22Rv1 (cell line): ENCODE results near the gene TUBG2.

Experiments used
- H3K27ac ChIP-seq: fragments of 450-650 bp; 2 replicates; pipeline ENCODE4 v1.5.1; 2017
- ZFX ChIP-seq: fragments of 450-650 bp; IDR thresholded peaks from 2 replicates; pipeline ENCODE4 v1.6.1; 2017; ENCODE audit warnings: antibody characterized with exemption, borderline replicate concordance
- TF ChIP-seq, protein P1 (sequence below): fragments of 450-650 bp; IDR thresholded peaks from 2 replicates; pipeline ENCODE4 v1.5.1; 2017; ENCODE audit warnings: mild to moderate bottlenecking

The TUBG2 gene

DNA sequence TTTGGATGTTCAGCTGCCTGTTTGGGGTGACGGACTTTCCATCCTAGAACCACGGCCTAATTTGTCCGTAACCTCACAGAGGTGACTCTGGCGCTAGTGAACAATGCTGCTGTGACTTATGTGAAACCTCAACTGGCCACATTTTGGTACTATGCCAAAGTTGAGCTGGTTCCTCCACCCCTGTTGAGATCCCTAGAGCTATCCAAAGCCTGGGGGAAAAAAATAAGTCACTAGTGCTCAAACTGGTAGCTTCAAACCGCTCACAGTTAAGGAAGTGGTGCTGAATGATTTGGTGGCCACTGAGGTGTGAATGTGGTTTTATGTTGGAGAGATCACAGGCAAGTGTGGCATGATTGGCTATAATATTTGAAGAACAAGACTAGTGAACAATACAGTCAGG lies 11.3 kb upstream of the TUBG2 start:
- H3K27ac ChIP-seq = no peak overlapping the region

DNA sequence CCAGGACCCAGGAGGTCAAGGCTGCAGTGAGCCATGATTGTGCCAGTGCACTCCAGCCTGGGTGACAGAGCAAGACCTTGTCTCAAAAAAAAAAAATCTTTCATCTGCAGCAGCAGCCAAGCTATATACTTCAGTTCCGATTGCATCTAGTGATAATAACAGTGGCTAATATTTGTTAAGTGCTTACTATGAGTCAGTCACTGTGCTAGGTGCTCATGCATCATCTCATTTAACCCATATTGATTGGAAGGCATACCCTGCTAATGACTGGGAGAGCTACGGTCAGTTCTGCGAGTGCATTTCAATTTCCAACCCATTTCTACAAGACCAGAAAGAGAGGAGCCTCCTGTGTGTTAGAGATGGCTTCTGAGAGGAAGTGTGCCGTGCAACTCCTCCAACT lies 7.7 kb upstream of the TUBG2 start:
- TF ChIP-seq, protein P1, sequence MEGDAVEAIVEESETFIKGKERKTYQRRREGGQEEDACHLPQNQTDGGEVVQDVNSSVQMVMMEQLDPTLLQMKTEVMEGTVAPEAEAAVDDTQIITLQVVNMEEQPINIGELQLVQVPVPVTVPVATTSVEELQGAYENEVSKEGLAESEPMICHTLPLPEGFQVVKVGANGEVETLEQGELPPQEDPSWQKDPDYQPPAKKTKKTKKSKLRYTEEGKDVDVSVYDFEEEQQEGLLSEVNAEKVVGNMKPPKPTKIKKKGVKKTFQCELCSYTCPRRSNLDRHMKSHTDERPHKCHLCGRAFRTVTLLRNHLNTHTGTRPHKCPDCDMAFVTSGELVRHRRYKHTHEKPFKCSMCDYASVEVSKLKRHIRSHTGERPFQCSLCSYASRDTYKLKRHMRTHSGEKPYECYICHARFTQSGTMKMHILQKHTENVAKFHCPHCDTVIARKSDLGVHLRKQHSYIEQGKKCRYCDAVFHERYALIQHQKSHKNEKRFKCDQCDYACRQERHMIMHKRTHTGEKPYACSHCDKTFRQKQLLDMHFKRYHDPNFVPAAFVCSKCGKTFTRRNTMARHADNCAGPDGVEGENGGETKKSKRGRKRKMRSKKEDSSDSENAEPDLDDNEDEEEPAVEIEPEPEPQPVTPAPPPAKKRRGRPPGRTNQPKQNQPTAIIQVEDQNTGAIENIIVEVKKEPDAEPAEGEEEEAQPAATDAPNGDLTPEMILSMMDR = no peak
- no peak for TF ChIP-seq ZFX
- H3K27ac ChIP-seq = no peak overlapping the region

More for the DNA sequence above, 11.3 kb upstream of the TUBG2 start:
- TF ChIP-seq ZFX = no peak
- TF ChIP-seq, protein P1 = no peak

GRCh38 chr17:42653179-42654124 lies 5.6 kb upstream of the TUBG2 start:
- peak overlapping the region; percentile 77 for H3K27ac ChIP-seq
- TF ChIP-seq ZFX = no peak
- TF ChIP-seq, protein P1 = no peak

GRCh38 chr17:42655528-42655927 lies 3.6 kb upstream of the TUBG2 start:
- H3K27ac ChIP-seq = no peak overlapping the region
- TF ChIP-seq, protein P1 = no peak
- TF ChIP-seq ZFX = no peak

- TF ChIP-seq, protein P1 = no peak
- TF ChIP-seq ZFX = no peak
- H3K27ac ChIP-seq = peak overlapping the region; percentile 72
These were observed 1.1 kb upstream of the TUBG2 start for GRCh38 chr17:42657824-42658588.

DNA sequence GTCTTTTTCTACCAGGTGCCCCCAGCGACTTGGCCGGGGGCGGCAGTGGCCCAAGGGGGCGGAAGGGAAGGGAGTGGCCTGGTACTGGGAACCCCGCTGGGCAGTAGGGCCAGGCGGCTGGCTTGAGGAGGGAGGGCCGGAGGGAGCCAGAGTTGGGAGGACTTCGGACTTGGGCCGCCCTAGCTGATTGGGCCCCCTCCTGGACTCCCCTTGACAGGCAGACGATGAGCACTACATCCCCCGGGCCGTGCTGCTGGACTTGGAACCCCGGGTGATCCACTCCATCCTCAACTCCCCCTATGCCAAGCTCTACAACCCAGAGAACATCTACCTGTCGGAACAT lies 819 bp downstream of the TUBG2 start:
- H3K27ac ChIP-seq = peak overlapping the region; percentile 72

DNA sequence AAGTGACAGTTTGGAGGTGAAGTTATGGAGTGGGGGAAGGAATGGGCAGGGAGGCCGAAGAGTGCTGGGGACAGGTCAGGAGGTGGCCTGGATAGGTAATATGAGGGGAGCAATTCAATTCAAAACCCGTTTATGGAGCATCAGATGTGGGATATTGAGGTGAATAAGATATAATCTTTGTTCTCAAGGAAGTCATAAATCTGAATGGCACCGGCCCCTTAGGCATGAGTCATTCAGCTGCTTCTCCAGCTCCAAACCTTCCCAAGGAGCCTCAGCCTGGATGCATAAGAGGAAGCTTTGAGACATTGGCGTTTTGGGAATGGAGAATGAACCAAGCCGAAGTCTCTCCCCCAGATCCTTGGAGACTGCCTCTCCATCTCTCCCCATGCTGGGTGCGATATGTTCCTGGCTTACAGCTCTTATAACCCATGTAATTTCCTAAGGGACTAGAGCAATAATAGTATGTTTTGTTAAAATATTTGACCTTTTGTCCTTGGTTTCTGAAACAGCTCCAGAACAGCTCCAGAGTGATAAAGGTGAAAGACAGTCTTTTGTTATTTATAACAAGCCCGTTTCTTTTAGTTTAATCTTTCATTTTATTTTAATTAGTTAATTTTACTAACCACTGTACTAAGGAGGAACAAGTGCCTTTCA lies 1.7 kb downstream of the TUBG2 start:
- H3K27ac ChIP-seq = 0 out of 2 replicates have a peak overlapping the region, but pooled peaks have one; percentile 6

More for the DNA sequence above, 1.7 kb downstream of the TUBG2 start:
- no peak for TF ChIP-seq ZFX
- TF ChIP-seq, protein P1 = no peak
